Measurements from ENCODE around the gene SH3GL2.

The SH3GL2 gene
- 0 to 0.18 (median 0) reads per million in 4 experiments for total RNA-seq

DNA sequence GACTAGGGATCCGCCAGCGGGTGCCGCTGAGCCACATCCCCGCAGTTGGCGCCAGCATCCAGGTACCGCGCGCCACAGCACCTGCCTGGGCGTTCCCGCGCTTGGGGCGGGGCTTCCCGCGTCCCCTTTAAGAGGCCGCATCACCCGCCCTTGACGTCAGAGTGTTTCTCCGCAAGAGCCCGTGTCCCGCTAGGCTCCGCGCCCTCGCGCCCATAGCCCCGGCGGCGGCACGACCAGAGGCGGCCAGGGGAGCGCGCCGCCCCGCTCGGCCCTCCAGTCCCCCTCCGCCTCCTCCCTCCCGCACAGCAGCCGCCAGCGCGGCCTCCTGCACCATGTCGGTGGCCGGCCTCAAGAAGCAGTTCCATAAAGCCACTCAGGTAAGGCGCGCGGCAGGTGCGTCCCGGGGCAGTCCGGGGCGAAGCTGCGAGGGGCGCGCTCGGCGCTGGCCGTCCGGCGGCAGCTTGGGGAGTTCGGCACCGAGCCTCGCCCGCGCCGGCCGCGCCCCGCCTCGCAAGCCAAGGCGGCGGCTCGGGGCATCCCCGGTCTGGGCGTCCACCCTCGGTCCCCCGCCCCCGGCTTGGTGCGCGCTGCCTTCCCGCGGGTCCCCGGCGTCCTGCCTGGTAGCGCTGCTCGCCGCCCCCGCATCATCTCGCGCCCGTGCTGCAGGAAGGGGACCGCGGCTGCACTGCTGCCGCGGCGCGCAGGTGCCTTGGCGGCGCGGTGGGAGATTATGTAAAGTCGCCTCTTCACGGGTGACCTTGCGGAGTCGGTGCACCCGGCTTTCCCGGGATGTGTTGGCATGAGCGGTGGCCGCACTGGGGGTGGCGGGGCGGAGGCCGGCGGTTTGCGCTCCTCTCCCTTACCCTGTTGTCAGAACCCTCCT, at the start of gene SH3GL2:
SH3GL2 (plus strand) TSS at position 156 of the 883 bp plus-strand sequence.
- DNase-seq, result no peak

DNA sequence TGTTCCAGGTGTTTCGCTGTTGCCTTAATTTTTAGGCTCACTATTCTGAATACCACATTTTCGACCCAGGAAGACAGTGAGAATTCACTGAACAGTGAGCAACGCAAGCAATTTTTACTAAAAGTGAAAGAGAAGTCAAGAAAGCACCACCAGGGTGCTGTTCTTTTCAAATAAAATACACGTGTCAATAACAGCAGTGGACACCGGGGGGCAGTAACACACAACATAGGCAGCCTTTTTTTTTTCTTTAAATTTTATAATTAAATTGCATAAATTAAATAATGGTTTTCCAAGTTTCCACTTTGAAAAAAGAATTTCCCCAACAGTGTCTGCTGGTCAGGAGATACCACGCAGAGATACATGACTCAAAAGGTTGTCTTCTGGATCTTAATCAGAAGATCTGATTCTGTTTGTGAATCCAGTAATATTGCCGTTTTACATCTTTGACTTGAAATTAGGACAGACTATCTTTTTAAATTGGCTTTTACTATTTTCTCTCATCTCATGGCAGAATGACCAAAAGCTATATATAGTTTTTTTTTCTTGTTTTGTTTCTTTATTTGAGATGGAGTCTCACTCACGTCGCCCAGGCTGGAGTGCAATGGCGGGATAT, 47.1 kb upstream of the SH3GL2 start:
- DNase-seq, result no peak

DNA sequence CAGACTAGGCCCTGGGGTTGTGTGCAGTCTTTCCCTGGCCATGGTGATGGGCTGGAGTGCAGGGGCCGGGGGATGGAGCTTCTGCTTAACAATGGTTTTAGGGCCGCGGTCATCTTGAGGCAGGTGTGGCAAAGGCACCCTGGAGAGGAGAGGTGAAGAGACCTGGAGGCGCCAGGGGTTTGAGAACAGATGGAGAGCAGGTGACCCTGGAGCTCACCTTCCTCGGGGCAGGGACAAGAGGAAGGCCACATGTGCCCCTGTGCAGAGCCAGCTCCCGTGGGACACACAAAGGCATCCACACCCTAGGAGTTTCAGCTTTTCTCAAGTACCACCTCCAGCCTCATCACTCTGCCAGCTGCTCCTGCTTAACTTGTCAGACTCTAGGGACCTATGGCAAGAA, 46.4 kb upstream of the SH3GL2 start:
- DNase-seq, result no peak

DNA sequence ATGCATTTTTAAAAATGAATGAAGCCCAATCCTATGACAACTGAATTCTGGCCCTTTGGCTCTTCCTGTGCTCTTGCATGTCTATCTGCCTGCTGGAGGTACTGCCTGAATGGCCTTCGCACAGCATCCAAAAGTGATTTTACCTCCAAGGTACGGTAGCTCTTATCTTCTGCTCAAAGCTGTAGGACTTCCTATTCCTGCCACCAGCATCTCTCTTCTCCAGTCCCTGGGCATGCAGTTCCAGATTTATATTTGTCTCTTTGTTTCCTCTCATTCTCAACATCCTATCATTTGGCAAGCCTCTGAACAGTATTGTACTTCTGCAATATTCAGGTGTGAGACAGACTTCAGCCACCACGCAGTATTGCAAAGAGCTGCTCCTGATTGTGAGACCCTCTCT, 43.7 kb upstream of the SH3GL2 start:
- no peak for DNase-seq

DNA sequence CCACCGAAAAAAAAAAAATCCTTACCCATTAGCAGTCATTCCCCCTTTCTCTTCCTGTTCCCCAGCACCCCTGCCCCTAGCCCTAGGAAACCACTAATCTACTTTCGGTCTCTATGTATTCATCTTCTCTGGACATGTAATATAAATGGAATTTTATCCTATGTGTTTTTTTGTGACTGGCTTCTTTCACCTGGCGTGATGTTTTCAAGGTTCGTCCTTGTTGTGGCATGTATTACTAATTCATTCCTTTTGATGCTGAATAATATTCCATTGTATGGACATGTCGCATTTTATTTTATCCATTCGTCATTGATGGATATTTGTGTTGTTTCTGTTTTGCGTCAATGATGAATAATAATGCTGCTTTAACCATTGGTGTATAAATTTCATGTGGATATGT, 42.8 kb upstream of the SH3GL2 start:
- no peak for DNase-seq

DNA sequence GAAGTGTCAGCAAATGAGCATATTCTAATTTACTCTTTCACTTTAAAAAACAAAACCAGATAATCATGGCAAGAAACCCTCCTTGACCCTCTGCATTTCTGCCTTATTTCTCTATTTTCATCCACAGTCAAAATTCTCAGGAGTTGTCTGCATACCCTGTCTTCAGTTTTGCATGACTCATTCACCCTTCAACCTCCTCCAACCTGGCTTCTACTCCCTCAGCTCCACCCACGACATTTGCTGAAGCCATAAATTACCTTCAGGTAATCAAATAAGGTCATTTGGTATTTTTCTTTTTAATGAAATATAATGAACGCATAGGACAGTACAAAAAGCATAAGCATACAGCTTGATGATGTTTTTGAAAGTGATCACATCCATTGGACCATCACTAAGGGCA, 27.8 kb upstream of the SH3GL2 start:
- no peak for DNase-seq

DNA sequence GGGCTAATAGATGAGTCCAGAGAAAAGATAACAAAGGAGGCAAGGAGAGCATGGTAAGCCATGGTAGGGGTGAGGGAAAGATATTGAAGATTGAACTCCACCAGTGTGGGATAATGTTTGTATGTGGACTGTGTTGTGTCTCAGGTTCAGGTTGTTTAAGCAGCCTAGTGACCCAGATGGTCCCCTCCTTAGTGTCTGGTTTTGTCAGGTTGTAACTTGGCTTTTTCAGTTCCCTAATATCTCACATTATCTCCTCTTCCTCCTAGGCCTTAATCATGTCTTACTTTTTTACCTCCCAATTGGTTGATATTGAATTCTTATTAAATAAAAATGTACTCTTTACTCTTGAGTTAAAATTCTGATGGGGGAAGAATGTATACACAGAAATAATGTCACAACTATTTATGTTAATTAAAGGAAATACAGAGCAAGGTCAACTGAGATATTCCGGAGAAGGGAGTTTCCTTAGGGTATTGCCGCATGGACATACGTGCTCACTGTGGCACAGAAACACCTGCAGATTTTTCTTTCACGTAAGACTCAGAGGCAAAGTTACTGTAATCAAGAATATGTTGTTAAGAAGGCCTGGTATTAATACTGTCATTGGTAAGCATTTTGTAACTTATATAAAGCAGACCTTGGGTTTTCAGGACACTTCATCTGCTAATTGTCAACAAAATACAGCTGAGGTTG, 23.4 kb upstream of the SH3GL2 start:
- DNase-seq, result no peak

DNA sequence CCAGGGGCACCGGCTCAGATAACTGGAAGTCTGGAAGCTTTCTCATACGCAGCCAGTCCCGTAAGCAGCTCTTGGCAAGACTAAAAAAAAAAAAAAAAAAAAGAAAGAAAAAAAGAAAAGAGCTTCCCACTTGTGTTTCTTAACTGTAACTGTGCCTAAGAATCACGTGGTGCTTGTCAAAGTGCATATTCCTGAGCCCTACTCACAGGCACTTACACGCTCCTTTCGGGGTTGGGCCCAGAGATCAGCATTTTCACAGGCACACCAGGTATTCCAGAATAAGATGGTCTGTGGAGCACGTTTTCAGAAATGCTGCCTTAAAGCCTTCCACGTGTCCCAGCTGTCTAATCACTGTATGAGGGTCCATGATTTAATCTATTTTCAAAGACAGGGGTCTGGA, 22.6 kb upstream of the SH3GL2 start:
- no peak for DNase-seq

DNA sequence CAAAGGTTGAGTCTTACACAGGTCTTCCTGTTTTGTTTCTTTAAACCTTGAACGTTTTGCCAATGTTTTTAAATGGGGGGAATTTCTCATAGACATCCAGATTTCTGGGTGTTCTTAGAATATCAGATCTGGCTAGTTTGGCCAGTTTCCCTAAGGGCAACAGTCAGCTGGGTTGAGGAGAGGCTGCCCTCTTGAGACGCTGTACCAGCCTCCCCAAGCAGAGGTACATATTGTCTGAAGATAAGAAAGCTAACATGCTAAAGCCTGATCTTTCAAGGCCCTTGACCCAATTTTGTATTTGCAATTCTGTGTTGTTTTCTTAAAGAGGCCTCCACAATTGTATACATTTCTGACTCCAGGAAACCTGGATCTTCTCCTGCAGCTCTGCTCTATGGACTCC, 21.9 kb upstream of the SH3GL2 start:
- no peak for DNase-seq

DNA sequence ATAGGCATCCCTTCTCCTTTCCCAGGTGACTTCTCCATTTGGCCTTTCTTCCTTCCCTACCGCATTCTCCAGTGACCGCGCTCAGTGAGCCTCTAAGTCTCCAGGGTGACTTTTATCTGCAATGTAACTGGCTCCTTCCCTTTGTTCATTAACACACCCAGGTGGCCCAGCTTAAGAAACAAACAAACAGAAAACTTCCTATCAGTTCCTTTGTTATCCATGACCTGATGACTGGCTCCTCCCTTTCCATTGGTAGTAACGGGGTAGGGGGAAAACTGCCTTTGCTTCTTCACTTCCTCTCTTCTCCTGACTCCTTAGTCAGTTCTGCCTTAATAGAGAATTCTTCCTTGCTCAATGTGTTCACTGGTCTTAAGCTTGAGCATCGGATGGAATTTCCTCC, 7.0 kb upstream of the SH3GL2 start:
- no peak for DNase-seq

DNA sequence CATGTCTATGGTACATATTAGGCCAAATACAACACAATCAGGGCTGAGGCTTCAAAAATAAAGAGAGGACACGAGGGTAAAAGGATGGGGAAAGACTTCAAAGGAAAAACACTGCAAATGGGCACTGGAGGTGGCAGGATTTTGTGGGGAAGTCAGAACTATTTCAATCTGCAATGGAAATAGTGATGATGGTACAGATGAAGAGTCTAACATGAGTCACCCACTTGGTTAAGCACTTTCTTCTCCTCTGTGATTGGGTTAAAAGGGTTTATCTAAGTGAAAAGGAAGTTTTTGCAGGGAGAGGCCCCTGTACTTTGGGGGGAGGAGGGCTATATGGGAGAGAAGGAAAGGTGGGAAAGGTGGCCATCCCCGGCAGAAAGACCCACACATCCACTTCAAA, 4.5 kb upstream of the SH3GL2 start:
- no peak for DNase-seq

DNA sequence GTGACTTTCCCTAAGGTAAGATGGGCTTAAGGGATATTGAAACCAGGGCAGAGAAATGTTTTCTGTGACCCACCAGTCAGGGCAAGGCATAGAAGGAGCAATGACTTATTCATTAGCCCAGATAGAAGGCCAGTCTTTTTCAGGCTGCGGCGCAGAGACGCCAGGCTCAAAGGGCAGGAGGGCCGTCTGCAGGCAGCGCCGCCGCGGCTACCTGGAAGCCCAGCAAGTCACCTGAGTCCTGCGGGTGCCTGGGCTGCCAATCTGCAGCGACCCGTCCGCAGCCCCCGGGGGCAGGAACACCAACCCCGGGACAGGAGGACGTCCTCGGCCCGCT, 322 bp upstream of the SH3GL2 start:
- DNase-seq, result no peak

DNA sequence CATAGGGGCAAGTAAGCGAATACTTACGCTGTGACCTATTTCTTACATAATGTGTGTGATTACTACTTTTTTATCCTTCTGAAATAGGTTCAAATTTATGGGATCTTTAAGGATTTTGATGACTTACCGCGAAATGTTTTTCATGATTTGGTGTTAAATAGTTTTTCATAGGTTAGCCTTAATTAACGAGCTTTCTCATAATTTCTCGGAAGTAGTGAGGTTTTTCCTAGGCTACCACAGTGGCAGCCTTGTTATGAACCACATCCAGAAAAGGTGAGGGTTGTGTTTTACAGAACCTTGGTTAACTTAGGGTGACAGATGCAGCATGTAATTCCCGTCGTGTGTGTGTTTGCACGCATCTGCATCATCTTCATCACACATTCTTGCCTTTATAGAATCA, 1.3 kb downstream of the SH3GL2 start:
- DNase-seq, result no peak

DNA sequence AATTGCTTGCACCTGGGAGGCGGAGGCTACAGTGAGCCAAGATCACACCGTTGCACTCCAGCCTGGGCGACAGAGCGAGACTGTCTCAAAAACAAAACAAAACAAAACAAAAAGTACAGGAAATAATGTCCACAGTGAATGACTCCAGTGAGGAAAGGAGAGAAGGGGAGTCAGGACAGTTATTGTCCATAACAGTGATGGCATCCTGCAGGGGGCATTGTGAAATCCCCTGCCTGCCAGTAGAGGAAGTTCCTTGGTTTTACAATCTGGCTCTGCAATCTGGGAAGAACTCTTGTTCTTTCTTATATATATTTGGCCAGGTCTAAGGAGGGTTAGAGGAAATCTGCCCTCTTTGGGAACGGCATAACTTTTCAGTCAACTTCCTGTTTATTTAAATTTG, 8.2 kb downstream of the SH3GL2 start:
- no peak for DNase-seq

DNA sequence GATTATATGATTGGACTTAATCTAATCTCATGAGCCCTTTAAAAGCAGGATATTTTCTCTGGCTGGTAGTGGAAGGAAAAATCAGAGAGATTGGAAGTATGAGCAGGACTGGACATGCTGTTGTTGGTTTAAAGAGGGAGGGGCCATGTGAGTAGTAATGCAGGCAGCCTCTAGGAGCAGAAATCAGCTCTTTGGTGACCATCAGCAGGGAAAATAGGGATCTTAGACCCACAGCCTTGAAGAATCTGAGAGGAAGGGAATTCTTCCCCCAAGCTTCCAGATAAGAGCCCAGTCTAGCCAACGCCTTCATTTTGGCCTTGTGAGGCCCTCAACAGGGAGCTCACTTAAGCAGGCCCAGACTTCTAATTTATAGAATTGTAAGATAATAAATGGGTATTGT, 9.5 kb downstream of the SH3GL2 start:
- DNase-seq, result no peak

DNA sequence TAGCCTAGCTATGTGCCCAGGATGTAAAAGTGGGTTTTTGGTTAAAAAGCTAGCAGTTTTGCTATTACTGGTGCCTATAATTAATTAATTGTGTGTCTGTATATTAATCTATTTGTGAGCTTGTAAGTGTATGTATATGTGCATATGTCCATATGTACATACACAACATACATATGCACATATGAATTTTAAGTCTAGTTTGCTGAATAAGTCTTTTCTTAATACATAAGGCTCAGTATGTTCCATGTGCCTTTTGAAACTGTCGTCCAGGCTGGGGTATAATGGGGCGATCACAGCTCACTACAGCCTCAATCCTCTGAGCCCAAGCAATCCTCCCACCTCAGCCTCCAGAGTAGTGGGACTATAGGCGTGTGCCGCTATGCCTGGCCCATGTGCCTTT, 10.1 kb downstream of the SH3GL2 start:
- no peak for DNase-seq

DNA sequence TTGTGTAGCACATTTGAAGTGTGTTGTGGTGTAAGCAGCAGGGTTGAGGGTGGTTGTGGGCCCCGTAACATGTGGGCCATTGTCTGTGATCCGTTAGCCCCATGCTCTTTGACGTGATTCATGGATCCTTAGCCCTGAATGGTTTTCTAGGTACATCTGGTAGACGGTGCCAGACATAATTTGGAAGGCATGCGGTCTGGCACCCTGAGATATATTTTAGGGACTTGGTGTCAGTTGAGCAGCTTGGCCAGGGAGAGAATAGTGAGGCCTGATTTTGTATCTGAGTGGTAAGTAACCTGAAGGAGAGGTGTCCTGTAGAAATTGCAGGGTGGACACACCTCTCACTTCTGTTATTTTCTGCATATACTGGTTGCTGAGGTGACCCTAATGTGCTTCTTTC, 10.9 kb downstream of the SH3GL2 start:
- DNase-seq, result no peak

DNA sequence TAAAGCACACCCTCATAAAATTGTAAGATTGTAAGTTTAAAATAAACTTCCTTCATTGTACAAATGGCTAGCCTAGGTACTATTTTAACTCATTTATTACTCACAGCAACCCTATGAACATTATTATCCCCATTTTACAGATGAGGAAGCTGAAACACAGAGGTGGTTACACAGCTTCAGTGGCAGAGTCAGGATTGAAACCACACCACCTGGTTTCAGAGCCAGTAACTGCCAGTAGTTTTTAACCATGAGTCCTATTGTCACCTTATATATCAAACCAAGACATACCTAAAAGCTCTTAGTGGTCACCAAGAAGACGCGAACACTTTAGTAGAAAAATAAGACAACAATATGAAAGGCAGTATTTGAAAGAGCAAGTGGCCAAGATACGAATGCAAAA, 16.1 kb downstream of the SH3GL2 start:
- no peak for DNase-seq

DNA sequence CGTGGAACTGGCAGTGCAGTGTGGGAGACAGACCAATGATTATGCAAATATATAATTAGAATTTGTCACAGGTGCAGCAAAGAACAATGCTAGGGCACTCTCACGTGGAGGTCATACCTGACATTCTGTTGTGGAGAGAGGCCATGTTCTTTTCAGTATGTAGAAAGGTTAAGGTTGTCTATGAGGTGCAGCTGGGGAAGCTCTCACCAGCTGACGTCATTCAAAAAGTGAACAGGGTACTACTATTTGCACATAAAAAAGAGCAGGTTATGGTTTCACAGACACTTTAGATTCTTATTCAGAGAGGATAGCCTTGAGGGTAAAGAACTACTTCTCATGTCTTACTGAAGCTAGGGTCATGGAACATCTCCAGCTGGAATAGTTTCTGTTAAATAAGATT, 19.1 kb downstream of the SH3GL2 start:
- DNase-seq, result no peak

DNA sequence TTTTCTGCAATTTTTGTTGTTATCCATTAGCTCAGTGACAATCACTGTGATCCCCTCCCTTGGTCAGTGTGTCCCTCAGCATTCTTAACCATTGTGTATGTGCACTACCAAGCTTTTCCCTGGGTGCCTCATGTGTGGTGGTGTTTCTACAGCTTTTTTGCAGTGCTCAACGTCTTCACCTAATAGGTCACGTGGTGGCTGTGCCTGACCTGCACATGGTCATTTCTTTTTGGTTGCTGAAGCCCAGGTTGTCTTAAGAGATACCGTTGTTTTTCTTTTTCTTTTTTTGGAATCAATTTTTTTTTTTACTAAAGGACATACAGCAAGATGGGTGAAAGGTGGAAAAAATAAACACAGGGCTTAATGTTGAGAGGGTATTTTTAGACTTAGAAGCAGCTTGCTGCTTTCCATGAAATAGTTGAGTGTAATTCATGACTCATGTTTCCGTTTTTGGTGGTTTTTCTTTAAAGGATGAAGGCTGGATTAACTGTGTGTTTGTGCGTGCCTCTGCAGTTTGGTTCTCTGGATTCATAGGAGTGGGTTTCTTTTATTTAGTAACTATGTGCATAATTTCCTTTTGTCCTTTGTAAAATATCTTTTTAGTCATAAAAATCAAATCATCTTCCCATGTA, 22.2 kb downstream of the SH3GL2 start:
- DNase-seq, result no peak

DNA sequence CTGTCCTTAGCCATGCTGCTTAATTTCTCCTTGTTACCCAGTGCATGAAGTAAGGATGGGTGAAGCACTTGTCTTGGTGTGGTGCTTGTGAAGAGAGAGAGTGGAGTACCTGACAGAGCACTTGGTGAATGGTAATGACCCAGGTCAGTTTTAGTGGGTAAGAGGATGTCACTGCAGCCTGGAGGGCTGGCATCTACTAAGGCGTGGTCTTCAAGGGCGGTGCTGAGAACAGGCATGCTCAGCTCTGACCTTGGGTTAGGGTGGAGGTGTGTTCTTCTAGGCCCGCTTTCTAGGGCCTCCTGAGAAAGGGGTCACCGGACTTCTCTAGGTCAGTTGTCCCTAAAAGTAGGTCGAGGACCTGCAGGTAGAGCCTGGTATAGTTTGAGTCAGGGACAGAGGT, 25.7 kb downstream of the SH3GL2 start:
- no peak for DNase-seq

DNA sequence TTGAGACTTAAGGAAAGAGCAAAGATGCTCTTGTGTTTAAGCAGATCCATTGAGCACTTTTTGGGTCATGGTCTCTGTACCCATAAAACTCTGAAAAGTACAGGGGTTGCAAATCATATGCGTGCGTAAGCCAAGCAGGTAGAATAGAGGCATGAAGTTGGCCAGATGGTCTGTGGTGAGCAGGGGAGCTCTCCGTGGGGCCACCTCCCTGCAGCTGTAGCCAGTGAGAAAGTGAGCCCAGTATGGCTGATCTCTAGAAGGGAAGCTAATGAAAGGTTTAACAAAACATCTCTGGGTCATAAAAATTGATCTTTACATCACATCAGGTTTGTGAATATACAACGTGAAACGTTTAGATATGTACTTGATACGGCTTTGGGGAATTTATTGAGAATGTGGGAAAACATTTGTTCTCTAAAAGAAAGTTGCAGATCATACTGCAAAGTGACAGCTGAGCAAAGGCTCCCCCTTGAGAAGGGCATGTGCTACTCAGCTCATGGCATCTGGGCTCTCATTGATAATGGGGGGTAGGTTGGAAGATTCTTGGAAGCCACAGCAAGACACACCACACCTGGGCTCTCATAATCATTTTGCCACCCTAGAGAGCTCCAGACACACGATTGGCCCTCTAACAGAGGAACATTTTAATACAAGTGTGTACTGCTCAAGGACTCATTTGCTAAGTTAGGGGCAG, 30.6 kb downstream of the SH3GL2 start:
- DNase-seq, result no peak

DNA sequence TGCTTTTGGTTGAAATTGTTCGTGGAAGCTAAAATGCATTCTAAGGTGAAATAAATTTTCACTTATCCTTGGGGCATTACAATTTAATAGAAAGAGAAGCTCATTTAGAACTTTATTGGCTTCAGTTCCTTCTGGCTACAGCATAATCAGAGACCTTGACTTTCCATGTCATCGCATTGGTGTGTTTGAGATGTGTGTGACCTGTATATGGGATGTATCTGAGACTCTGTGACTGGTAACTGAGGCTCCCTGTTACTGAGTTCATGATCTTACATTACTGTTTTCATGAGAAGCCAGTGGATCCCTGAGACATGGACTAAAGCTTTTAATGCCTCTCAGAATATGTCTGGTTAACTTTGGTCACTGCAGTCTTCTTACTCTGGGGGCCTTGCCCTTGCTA, 32.5 kb downstream of the SH3GL2 start:
- no peak for DNase-seq
